Activated CD4-positive, alpha-beta T cell treated with anti-CD3 and anti-CD28 coated beads, Interleukin-2, amount 50 U/mL, for 24 hours (primary cell): ENCODE results near the gene BBS4.
"Not testable (repeated sequence)": the region's sequence is repeated elsewhere in the genome, so short reads cannot be mapped to it uniquely, and the experiment has no call there.

Experiments used
- DNase-seq, 2 donors: peaks; one replicate each; pipeline ENCODE4 v3.0.0-alpha.2; 2020; ENCODE audit warnings: low read depth in 1 of 2, low spot score in 1 of 2

BBS4 gene, protein sequence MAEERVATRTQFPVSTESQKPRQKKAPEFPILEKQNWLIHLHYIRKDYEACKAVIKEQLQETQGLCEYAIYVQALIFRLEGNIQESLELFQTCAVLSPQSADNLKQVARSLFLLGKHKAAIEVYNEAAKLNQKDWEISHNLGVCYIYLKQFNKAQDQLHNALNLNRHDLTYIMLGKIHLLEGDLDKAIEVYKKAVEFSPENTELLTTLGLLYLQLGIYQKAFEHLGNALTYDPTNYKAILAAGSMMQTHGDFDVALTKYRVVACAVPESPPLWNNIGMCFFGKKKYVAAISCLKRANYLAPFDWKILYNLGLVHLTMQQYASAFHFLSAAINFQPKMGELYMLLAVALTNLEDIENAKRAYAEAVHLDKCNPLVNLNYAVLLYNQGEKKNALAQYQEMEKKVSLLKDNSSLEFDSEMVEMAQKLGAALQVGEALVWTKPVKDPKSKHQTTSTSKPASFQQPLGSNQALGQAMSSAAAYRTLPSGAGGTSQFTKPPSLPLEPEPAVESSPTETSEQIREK

DNA sequence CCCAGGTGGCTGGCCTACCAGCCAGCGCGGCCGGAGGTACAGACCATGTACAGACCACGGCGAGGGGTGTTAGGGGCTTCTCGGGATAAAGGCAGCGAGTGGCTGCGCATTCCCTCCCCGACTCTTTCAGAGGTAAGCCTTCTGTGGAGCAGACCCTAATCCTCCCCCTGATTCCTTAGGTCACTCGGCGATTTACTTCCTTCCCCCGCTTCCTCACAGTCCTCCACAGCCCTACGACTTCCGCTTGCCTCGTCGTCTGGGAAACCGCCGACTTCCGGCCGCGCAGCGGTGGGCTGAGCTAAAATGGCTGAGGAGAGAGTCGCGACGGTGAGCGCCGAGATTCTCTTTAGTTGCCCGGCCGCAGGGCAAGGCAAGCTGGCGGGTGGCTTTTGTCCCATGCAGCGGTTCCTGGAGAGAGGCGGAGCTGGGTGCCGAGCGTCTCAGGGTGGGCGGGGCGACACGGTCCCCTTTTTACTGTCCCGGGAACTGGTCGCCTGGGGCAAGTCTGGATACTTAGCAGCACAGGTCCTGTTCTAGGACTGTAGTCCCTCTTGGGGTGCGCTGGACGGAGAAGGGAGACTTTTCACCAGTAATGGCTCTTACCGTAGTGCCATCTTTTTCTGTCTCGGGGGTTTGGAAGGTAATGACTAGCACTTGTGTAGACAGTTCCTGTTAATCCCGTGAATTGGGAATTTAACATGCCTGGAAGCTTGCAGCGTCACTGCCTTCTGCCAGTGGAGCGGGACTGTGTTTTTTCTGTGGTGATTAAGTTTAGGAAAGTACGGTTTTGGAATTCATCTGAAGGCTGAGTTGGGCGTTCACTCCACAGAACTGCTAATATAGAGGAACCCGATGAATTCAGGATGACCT lies at the start of gene BBS4, which contains the start of gene HIGD2B:
BBS4 (plus strand) TSS at position 283 of the 870 bp plus-strand sequence; CDS start at position 304, 21 bp downstream.
HIGD2B (minus strand) TSS at position 258 of the 870 bp plus-strand sequence. CDS start 9,808 bp downstream, outside the sequence.
- peak; percentile 77 to 80 for DNase-seq

DNA sequence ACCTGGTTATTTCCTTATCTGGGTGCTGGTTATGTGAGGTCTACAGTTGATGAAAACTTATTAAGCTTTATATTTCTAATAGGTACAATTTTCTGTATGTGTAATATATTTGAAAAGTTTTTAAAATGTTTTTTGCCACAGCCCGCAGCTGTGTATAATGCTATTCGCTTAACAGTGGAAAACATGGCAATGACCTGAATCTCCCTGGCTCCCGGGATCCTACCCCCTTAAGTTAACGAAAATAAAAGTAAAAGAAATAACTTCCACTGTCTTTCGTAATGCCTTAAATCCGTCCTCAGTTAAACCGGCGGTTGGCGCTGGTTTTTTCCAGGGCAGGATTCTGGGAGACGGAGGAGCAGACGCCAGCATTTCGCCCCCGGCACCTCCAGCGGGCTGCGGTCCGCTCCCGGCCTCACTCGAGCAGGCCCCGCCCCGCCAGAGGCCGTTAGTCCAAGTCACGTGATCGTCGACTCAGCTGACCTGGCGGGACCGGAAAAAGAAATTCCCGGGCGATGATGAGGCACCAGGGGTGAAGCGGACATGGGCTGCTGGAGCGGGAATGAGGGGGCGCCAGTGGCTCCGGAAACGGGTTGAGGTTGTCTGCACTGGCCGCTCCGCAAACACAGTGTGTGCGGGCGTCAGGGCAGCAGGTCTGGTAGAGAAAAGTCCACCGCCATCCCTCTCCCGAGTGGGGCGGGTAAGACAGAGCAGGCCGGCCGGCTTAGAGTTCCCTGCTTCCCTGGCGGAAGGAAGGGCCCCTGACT lies 49.3 kb upstream of the BBS4 start:
- peak; percentile 22 to 59 for DNase-seq

DNA sequence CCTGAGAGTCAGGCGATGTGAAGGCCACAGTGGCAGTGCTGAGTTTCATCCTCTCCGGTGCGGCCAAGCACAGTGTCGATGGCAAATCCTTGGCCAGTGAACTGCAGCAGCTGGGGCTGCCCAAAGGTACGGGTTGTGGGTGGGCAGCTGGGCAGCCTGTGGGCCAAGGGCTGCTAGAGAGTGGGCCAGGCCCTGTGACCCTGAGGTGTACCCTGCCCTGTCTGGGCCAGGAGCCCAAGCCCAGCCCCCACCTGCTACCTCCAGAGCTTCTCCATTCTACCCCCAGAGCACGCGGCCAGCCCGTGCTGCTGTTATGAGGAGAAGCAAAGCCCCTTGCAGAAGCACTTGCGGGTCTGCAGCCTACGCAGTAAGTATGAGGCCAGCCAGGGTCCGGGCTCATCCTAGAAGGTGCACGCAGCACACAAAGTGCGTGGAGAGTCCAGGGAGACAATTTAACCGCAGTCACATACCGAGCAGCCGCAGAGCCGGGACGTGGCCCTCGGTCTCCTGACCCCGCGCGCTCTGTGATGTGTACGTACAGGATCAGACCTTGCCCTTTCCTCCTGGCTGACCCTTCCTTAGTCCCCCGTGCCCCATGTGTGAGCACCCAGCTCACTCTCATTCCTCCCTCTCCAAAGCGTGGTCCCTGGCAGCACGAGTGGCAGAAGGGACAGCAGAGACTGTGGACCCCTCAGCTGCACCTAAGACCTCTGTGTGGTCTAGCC lies 46.1 kb upstream of the BBS4 start:
- not testable (repeated sequence) for DNase-seq

GRCh38 chr15:72642271-72642670 lies 43.7 kb upstream of the BBS4 start:
- not testable (repeated sequence) for DNase-seq

GRCh38 chr15:72648631-72649253 lies 37.3 kb upstream of the BBS4 start:
- DNase-seq: not testable (repeated sequence)

DNA sequence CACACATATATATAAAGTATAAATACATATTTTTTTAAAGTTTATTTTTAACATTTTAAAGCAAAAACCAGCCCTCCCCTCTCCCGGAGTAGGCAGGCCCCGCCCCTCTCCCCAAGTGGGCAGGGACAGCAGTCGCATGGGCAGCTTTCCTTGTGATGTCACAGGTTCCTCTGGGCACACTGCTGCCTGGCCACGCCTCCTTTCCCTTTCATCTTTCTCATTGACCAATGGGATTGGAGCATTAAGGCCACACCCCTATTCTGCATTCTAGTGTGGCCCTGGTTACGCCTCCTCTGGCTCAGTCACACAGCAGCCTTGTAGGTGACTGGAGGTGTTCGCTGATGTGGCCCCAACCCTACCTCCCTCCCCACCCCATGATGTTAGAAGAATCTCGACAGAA lies 31.6 kb upstream of the BBS4 start, which contains the start of gene GOLGA6B:
GOLGA6B (plus strand) TSS at position 301 of the 400 bp plus-strand sequence; CDS start at position 342, 41 bp downstream.
- DNase-seq: not testable (repeated sequence)

DNA sequence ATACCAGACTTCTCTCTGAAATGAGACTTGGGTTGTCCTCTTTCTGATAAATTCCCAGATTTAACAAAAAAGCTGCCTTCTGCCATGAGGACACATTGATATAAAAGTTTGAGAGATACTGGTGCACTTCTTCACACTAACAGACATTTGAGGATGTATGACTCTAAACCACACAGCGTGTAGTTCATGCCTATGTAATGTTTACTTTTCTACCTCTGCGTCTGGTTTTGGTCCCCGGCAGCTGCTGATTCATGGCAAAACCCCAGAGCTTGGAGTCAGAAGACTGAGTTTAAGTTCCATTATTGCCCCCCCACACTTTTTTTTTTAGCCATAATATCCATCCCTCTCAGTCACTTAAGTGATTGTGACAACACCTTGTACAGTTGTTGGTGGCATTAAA lies 30.0 kb upstream of the BBS4 start:
- DNase-seq: not testable (repeated sequence)

GRCh38 chr15:72661081-72661480 lies 24.9 kb upstream of the BBS4 start:
- DNase-seq: not testable (repeated sequence)

DNA sequence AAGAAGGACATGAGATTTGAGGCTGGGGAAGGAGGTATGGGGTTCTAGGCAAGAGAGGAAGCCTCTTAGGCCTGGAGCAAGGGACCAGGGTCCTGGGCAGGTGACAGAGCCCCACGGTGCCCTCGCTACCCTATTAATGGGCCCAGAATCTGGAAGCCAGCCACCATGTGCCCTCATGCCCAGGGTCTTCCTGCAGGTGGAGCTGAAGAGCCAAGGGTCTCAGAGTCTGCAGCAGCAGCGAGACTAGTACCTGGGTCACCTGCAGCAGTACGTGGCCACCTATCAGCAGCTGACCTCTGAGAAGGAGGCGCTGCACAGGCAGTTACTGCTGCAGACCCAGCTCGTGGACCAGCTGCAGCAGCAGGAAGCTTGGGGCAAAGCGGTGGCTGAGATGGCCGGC lies 22.1 kb upstream of the BBS4 start:
- DNase-seq: not testable (repeated sequence)

DNA sequence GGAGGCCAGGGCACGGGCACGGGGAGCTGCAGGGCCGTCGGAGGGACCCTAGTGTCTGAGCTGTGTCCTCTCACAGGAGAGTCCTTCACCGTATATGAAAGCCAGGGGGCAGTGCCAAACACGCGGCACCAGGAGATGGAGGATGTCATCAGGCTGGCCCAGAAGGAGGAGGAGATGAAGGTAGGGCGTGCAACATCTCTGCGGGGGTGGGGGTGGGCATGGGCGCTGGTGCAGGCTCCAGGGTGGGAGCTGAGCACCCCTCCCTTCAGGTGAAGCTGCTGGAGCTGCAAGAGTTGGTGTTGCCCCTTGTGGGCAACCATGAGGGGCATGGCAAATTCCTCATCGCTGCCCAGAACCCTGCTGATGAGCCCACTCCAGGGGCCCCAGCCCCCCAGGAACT lies 20.3 kb upstream of the BBS4 start:
- not testable (repeated sequence) for DNase-seq

DNA sequence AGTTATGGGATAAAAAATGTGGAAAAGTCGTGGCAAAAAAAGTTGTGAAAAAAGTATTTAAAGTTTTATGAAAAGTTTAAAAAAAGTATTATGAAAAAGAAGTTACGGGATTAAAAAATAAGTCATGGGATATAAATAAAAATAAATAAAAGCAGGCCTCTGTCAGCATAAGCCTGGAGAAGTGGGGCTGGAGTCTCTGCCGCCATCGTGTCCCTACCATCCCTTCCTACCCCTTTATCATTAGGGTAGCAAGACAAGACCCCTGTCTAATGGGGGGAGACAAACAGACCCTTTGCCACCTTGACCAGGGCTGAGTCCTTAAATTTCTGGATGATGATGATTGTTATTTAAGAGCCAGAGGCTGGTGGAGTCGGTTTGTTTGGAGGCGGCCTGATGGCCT lies 16.2 kb upstream of the BBS4 start:
- DNase-seq: not testable (repeated sequence)

DNA sequence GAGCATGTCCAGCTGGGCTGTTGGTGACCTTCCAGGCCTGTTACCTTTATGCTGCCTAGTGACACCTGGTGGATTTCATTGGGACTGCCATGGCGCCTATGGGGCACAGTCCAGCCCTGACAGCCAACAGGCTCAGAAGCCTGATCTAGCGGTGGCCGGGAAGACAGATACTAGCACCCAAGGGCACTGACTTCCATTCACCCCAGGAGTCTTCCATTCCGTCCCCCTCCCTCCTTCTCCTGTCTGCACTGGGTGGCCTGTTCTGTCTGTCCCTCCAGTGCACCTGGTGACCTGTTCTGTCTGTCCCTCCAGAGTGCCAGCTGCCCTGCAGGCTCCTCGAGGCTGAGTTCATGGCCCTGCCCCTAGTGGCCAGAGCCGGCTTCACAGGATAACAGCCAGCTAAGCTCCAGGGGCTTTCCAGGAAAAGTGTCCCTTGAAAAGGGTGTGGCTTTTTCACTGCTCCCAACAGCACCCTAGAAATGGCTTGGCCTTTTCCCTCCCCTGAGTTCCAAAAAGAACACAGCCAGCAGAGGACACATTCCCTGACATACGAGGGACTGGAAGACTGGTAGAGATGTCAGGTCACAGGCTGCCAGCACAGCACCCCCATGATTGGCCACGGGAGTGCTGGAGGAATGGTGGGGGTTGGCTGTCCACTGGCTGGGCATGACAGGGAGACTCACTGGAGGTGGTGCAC lies 15.2 kb upstream of the BBS4 start:
- peak; percentile 43 to 51 for DNase-seq

DNA sequence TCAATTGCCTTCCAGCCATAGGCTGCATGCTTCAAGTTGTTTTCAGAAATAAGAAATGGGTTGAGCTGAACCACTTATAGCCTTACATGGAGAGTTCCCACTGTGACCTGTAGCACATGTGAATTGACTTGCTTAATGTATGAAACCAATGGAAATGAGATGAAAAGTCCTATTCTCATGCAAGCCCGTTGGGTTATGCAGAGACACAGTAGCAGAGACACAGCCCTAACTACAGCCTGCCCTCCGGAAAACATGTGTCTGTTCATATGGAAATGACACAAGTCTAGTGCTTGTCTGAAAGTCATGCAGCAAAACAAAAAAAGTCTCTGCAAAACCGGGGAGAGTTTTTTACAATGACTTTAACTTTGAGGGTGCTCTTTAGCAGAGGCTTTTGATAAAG lies 14.5 kb upstream of the BBS4 start:
- DNase-seq: no peak

DNA sequence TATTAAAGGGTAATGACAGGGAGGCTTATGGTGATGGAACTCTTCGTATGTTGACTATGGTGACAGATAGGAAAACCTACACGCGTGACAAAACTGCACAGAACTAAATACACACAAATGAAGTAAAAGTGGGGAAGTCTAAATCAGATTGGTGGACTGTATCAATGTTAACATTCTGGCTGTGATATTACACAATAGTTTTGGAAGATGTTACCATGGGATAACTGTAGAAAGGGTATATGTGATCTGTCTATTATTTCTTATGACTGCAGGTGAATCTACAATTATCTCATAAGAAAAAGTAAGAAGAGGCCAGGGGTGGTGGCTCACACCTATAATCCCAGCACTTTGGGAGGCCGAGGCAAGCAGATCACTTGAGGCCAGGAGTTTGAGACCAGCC lies 9.2 kb upstream of the BBS4 start:
- no peak for DNase-seq

DNA sequence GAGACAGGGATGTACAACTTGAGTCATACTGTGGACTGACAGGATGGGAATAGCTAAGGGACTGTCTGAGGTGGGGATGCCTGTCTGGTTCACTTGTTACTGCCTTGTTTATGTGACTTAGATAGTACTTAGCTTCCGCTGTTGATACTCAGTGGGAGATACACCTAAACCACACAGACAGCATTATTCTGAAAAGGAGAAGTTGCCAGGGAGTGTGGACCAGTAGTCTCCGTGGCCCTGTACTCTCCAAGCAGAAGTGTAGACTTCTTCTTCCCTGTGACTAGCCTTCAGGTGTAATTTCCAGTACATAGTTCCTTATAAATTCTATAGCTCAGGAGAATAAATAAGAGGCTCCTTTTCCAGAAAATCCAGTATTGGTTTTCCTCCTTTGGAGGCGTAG lies 5.1 kb upstream of the BBS4 start:
- DNase-seq: no peak

- no peak for DNase-seq
Measured at GRCh38 chr15:72682772-72683171, 3.2 kb upstream of the BBS4 start.

- no peak for DNase-seq
Measured at GRCh38 chr15:72685301-72685924, 594 bp upstream of the BBS4 start.

DNA sequence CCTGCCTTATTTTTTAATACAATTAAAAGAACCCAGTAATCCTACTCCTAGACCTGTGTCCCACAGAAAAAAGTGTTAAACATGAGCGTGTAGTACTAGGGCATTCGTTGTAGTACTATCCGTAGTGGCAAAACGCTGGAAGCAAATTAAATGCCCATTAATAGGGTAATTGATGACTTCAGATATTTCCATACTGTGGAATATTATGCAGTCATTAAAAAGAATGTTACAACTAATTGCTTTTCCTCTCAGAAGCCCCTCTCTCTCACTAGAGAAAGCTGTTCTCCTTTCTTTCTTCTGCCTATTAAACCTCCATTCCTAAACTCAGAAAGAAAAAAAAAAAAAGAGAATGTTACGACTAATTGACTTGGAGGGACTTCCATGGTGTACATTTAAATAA lies 2.7 kb downstream of the BBS4 start:
- DNase-seq: no peak

DNA sequence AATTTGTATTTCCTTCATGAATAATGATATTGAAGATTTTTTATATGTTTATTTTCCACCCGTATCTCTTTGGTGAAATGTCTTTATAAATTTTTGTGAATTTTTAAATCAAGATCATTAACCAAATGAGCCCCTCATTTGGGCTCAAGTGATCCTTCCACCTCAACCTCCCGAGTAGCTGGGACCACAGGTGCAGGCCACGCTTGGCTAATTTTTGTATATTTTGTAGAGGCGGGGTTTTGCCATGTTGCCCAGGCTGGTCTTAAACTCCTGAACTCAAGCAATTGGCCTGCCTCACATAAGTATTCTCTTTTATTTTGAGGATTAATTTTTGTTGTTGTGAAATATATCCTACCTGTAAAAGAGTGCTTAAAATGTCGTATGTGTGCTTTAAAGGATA lies 4.9 kb downstream of the BBS4 start:
- DNase-seq: no peak
